OCI-LY1 (cell line): Measurements from ENCODE around the gene TARM1.

Experiments
- CTCF ChIP-seq: fragments of 200-600 bp; sonication (generic), shearing (Covaris generic); IDR thresholded peaks from 2 replicates; pipeline ENCODE4 v1.5.1; 2017; ENCODE audit warnings: mild to moderate bottlenecking, antibody characterized with exemption, low read length, moderate library complexity, mixed read lengths
- EZH2 ChIP-seq: fragments of 200-600 bp; sonication (generic), shearing (Covaris generic); IDR thresholded peaks from 2 replicates; pipeline ENCODE4 v1.8.0; 2017; ENCODE audit warnings: borderline replicate concordance, mixed run types, mild to moderate bottlenecking, antibody characterized with exemption, low read length, moderate library complexity, mixed read lengths

- no peak for TF ChIP-seq CTCF
- no peak for TF ChIP-seq EZH2
These were observed 3.8 kb downstream of the TARM1 start for GRCh38 chr19:54077334-54077733.
